ENCODE data around the gene ARHGAP26.

GRCh38 chr5:143170104-143170503 is 399.9 kb downstream of the ARHGAP26 start:
- TF ChIP-seq REST (IDR thresholded peaks at IDR 0.05; ENCODE audit: insufficient read depth in 1 of 2, low read depth in 2 of 2, low read length in 2 of 2) = no peak
- TF ChIP-seq POLR2AphosphoS5 (IDR thresholded peaks at IDR 0.05; ENCODE audit: low read depth, low read length) = no peak
- TF ChIP-seq TAF1 (IDR thresholded peaks at IDR 0.05; ENCODE audit: borderline replicate concordance, insufficient read depth, low read length) = no peak

All from PFSK-1 (cell line).